ENCODE data around the gene PBLD. TPM values are rescaled to one million over a fixed set of nuclear protein-coding genes. Genes with fewer than 3 reads are reported as not detected.

PBLD gene
- total RNA-seq (2021; ENCODE audit: unreplicated experiment) (11.7 TPM), Bru-seq, nascent RNA (percentile 61 among the genes with signal in this experiment), BruChase-seq, experiment 1, labeled RNA remaining after a 2-hour chase (percentile 61 among the genes with signal in this experiment), BruChase-seq, experiment 2, labeled RNA remaining after a 6-hour chase (percentile 62 among the genes with signal in this experiment)
- polyA plus RNA-seq (2012; ENCODE audit: insufficient read length), result 7.1 TPM
- long read RNA-seq, transcript PBLD-202 (10 exons, 2,165 nt), result major isoform, 5 of 17 reads
- long read RNA-seq, partial matches to known transcripts, result 3 of 17 reads
- long read RNA-seq, other reads (novel, unspliced or antisense), result 6 of 17 reads

- ATAC-seq (peak; percentile 32), DNase-seq (ENCODE audit: low read depth, low spot score) (peak; percentile 64)
- peaks cover 56% of the 10 kb centered on the region for H3K4me1 ChIP-seq (ENCODE audit: control insufficient read depth, insufficient read depth, low read length)
- peak within 1 kb of the TSS; percentile 65 to 90 for H3K4me3 ChIP-seq (ENCODE audit: low read depth in 2 of 2, low read length in 2 of 2)
- CTCF ChIA-PET, result interaction anchor here (0.7 kb wide), 1 partner anchor 264 kb away, joined by 3 read pairs; no protein-coding TSS in a partner anchor
- 0 out of 2 replicates have a peak, but pooled peaks have one; percentile 85 for TF ChIP-seq SIN3A (IDR thresholded peaks at IDR 0.05; ENCODE audit: borderline replicate concordance, insufficient read depth, low read depth, low read length)
- peak; percentile 89 for TF ChIP-seq TCF7L2 (IDR thresholded peaks at IDR 0.05; ENCODE audit: low read depth, low read length)
- TF ChIP-seq POLR2AphosphoS5 (IDR thresholded peaks at IDR 0.05; ENCODE audit: low read depth, low read length), result peak; percentile 86
- peak in 1 of 2 experiments; percentile 17; a peak in 1 of 4 replicates for TF ChIP-seq REST (IDR thresholded peaks at IDR 0.05; ENCODE audit: insufficient read depth in 1 of 2, low read depth in 2 of 2, low read length in 1 of 2)
- peak; percentile 76 for TF ChIP-seq CTCF (IDR thresholded peaks at IDR 0.05)
- H3K27ac ChIP-seq (ENCODE audit: low read length), result peak within 1 kb of the TSS; percentile 100
- H3K27me3 ChIP-seq (ENCODE audit: control insufficient read depth, insufficient read depth, low read length), result no peaks in the 10 kb centered on the region
- POLR2A ChIA-PET, result interaction anchor here (0.5 to 1.0 kb wide), 11 partner anchors 10 to 447 kb away, joined by 3 to 13 read pairs (median 5); no protein-coding TSS in a partner anchor
- no TSS peak for BruUV-seq (replicated peaks)
- intact Hi-C loops (cut with micrococcal nuclease; ENCODE audit: unreplicated experiment), result no loop called here
- no peaks in the 10 kb centered on the region for H3K9me3 ChIP-seq (ENCODE audit: control insufficient read depth, insufficient read depth, low read depth, low read length)
- peaks cover 14% of the 10 kb centered on the region for H3K36me3 ChIP-seq (ENCODE audit: control insufficient read depth, insufficient read depth, low read length)
- in situ Hi-C loops (cut with HindIII; ENCODE audit: low pct_unique_long_range_greater_than_20kb, low sequenced_read_pairs), result no loop called here
Measured at GRCh38 chr10:68332259-68333057, at the start of gene PBLD. Gene PBLD, minus strand, starts transcription at chr10:68332928. Its CDS starts 26,084 bp downstream, at chr10:68306844.

- Histone ChIP-seq H3K36me3 (ENCODE audit: control insufficient read depth, insufficient read depth, low read length) (peaks cover 1% of the 10 kb centered on the region; the same call in 1 of the 2 replicates), H3K9me3 (ENCODE audit: control insufficient read depth, insufficient read depth, low read depth, low read length) (peaks cover 5% of the 10 kb centered on the region; the same call in 1 of the 2 replicates), H3K4me1 (ENCODE audit: control insufficient read depth, insufficient read depth, low read length) (no peaks in the 10 kb centered on the region), H3K27ac (ENCODE audit: low read length) (no peak overlapping the region), H3K27me3 (ENCODE audit: control insufficient read depth, insufficient read depth, low read length) (no peaks in the 10 kb centered on the region), H3K4me3 (ENCODE audit: low read depth in 2 of 2, low read length in 2 of 2) (no peak overlapping the region)
- no peak for TF ChIP-seq REST (IDR thresholded peaks at IDR 0.05; ENCODE audit: insufficient read depth in 1 of 2, low read depth in 2 of 2, low read length in 1 of 2)
- no peak for TF ChIP-seq CTCF (IDR thresholded peaks at IDR 0.05)
- TF ChIP-seq TCF7L2 (IDR thresholded peaks at IDR 0.05; ENCODE audit: low read depth, low read length), result no peak
- no peak for TF ChIP-seq SIN3A (IDR thresholded peaks at IDR 0.05; ENCODE audit: borderline replicate concordance, insufficient read depth, low read depth, low read length)
- no peak for TF ChIP-seq POLR2AphosphoS5 (IDR thresholded peaks at IDR 0.05; ENCODE audit: low read depth, low read length)
- no TSS peak for BruUV-seq (replicated peaks)
- ATAC-seq (no peak), DNase-seq (ENCODE audit: low read depth, low spot score) (no peak)
- in situ Hi-C loops (cut with HindIII; ENCODE audit: low pct_unique_long_range_greater_than_20kb, low sequenced_read_pairs), result no loop called here
- intact Hi-C loops (cut with micrococcal nuclease; ENCODE audit: unreplicated experiment), result no loop called here
- ChIA-PET POLR2A (interaction anchor here (0.7 kb wide), 1 partner anchor 394 kb away, joined by 7 read pairs; no protein-coding TSS in a partner anchor), CTCF (interaction anchor here (0.6 kb wide), 1 partner anchor 36 kb away, joined by 4 read pairs; no protein-coding TSS in a partner anchor)
Measured at GRCh38 chr10:68371604-68372003, 38.9 kb upstream of the PBLD start.

Data from Panc1 (cell line).